Measurements from ENCODE around the gene MED13L. TPM values are rescaled to one million over a fixed set of nuclear protein-coding genes. Genes with fewer than 3 reads are reported as not detected.

MED13L gene
- total and polyA plus RNA-seq, 4 donors: 7.9 to 94.0 (median 37.7) TPM

GRCh38 chr12:116297224-116297834 is 19.8 kb upstream of the MED13L start:
- Histone ChIP-seq H3K9me3 (ENCODE audit: control insufficient read depth in 4 of 4, low read length in 3 of 4) (no peaks in the 10 kb centered on the region), H3K27me3 (ENCODE audit: control insufficient read depth in 4 of 4, insufficient read depth in 4 of 4, low read length in 3 of 4) (no peaks in the 10 kb centered on the region), H3K9ac (ENCODE audit: low read depth in 1 of 2, low read length in 2 of 2) (no peak overlapping the region), H3K4me1 (ENCODE audit: control insufficient read depth in 4 of 4, insufficient read depth in 4 of 4, low read length in 3 of 4) (peaks cover 0 to 7% (median 0%) of the 10 kb centered on the region in 4 donors), H3K27ac (ENCODE audit: low read depth in 1 of 2, low read length in 2 of 2) (no peak overlapping the region), H3K36me3 (ENCODE audit: control insufficient read depth in 4 of 4, insufficient read depth in 3 of 4, low read depth in 1 of 4, low read length in 3 of 4) (no peaks in the 10 kb centered on the region), H3K4me3 (ENCODE audit: low read depth in 1 of 3, low read length in 3 of 3) (no peak overlapping the region)
- no peak for TF ChIP-seq GABPA (IDR thresholded peaks at IDR 0.05 in 1 of 2, conservative IDR thresholded peaks at IDR 0.05 in 1 of 2)
- TF ChIP-seq RAD21 (IDR thresholded peaks at IDR 0.05): no peak
- no peak for TF ChIP-seq CTCF (IDR thresholded peaks at IDR 0.05; ENCODE audit: low read depth, low read length, missing input control)
- TF ChIP-seq ATF3 (IDR thresholded peaks at IDR 0.05): no peak
- DNase-seq (ENCODE audit: low spot score): no peak
- WGBS: 90% methylated on average over 3 of the region's 3 CpGs

GRCh38 chr12:116295327-116296263 is 18.1 kb upstream of the MED13L start:
- Histone ChIP-seq H3K9ac (ENCODE audit: low read depth in 1 of 2, low read length in 2 of 2) (no peak overlapping the region), H3K9me3 (ENCODE audit: control insufficient read depth in 4 of 4, low read length in 3 of 4) (no peaks in the 10 kb centered on the region), H3K36me3 (ENCODE audit: control insufficient read depth in 4 of 4, insufficient read depth in 3 of 4, low read depth in 1 of 4, low read length in 3 of 4) (no peaks in the 10 kb centered on the region), H3K27me3 (ENCODE audit: control insufficient read depth in 4 of 4, insufficient read depth in 4 of 4, low read length in 3 of 4) (no peaks in the 10 kb centered on the region), H3K4me3 (ENCODE audit: low read depth in 1 of 3, low read length in 3 of 3) (no peak overlapping the region), H3K27ac (ENCODE audit: low read depth in 1 of 2, low read length in 2 of 2) (no peak overlapping the region), H3K4me1 (ENCODE audit: control insufficient read depth in 4 of 4, insufficient read depth in 4 of 4, low read length in 3 of 4) (peaks cover 0 to 7% (median 0%) of the 10 kb centered on the region in 4 donors)
- TF ChIP-seq NR2F2 (IDR thresholded peaks at IDR 0.05) (no peak), FOXA1 (IDR thresholded peaks at IDR 0.05) (no peak), HNF4A (conservative IDR thresholded peaks at IDR 0.05) (no peak), REST (IDR thresholded peaks at IDR 0.05) (no peak), ATF3 (IDR thresholded peaks at IDR 0.05) (no peak), RAD21 (IDR thresholded peaks at IDR 0.05) (peak in 1 of 2 donors; percentile 24), GABPA (IDR thresholded peaks at IDR 0.05 in 1 of 2, conservative IDR thresholded peaks at IDR 0.05 in 1 of 2) (no peak)
- 77% methylated on average over 4 of the region's 4 CpGs for WGBS
- DNase-seq (ENCODE audit: low spot score): no peak
